Epidermal melanocyte (primary cell): ENCODE data around the gene ZDHHC6.
"Not testable (repeated sequence)": the region's sequence is repeated elsewhere in the genome, so short reads cannot be mapped to it uniquely, and the experiment has no call there.

Source experiments
- DNase-seq: peaks from one replicate; pipeline ENCODE4 v3.0.0; 2011; ENCODE audit warnings: low spot score; ENCODE audit not compliant: insufficient read length

The ZDHHC6 gene

GRCh38 chr10:112446055-112446854 lies 459 bp downstream of the ZDHHC6 start:
- DNase-seq = no peak

DNA sequence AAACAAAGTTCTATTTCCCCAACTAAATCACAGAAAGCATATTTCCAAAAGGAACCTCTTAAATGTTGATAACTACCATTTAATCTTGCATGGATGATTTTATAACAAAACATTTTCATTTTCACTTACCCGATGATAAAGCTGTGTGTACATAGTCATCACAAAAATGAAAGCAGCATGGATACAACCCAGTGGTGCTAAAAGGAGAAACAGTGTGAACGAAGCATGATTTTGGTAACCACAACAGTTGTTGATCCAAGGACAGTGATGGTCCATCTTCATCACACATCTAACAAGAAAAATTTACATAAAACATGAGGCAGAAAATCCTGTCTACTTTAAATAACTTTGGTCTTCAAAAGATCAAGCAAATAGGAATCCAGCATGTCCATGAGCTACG lies 4.7 kb downstream of the ZDHHC6 start:
- DNase-seq = no peak

- DNase-seq = no peak
These were observed 5.2 kb downstream of the ZDHHC6 start for GRCh38 chr10:112441520-112441919.

DNA sequence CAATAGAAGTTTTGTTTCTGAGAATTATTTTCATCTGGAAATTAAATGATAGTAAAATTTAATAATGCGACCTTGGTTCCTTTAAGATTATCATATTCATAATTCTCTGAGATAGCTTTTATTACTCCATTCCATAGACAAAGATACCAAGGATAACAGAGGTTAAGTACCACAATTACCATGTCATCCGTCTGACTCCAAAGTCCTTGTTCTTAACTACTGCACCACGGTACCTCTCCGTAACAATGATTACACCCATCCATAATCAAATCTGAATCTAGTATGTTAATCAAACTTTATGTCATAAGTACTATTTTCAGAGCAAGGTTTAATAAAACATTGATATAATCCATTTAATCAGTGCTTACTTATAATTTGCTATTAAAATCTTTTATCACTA lies 8.4 kb downstream of the ZDHHC6 start:
- no peak for DNase-seq

DNA sequence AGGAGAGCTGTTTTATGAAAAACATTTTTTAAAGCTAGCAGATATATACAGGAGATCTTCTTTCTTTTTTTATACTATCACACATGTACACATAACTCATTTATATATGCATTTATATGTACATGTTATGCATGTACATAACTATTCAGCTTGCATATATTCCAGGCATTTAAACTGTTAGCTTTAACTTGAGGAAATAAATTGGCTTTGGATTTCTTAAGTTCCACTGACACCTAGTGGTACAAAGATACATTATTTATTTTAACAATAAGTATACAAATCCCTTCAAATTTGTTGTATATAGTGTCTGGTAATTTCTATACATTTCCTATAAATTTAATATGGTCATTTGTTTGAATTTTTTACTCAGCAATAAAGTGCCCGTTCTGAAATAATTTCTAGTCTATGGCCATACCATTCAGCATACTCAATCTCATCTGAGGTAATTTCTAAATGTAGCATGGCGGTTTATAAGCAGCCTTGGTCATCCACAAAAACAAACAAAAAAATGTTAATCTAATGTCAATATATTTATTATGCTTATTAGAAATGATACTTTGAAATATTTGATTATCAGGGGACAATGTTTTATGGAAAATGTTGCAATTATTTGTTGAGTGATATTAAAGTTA lies 11.6 kb downstream of the ZDHHC6 start:
- DNase-seq = no peak

- no peak for DNase-seq
These were observed 13.6 kb downstream of the ZDHHC6 start for GRCh38 chr10:112433136-112433535.

DNA sequence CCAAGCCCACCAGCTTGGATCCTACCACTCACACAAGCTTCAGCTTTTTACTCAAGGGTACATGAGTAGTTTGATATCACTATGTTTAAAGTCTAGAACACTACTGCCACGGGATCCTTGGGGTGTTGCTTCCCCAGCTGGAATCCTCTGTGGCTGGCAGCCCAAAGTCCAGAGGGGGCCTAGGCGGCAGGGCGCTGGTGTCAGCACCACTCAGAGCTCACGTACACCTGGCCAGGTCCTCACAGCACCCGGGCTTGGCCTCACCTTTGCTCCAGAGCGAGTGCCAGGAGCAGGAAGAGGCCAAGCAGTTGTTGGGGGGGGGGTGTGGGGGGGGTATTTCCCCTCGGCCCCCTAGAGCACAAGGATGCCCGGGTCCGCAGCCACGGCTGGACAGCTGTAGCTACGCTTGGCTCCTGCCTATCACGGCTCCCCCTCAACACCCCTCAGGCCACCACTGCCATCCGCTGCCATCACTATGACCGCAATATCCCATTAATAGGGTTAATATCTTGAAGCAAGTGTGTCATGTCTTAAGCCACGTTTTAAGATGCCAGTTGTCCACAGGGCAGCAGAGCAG lies 17.0 kb downstream of the ZDHHC6 start:
- no peak for DNase-seq

DNA sequence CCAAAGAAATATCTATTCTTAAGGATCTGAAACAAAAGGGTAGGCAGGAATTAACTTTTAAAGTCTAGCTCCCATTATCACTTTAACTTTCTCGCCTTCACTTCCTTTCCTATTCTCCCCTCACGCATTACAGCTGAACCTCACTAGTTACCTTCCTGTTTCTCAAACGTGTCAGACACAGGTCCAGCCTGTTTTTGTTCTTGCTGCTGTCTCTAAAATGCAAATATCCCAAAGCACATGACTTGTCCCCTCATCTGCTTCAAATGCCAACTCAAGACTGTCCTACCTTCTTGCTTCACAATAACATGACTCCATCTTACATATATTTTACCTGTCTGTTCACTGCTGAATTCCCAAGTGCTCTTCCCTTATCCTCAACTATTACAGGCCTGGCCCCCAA lies 17.6 kb downstream of the ZDHHC6 start:
- DNase-seq = no peak

DNA sequence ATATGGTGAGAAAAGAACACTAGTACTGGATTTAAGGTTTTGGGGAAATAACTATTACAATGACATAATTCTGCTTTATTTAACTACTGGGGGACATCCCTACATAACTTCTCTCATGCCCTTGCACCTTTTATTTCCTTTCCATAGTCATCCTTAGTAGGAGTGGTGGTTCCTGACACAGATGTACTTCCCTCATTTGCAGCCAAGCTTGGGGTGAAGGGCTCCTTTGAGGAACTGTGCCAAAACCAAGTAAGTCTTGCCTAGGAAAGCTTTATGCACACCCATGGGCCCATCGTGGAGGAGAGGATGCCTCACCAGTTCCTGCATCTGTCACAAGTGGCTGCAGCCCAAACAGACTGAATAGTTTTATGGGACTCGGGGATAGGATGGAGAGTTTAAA lies 20.6 kb downstream of the ZDHHC6 start:
- DNase-seq = no peak

- no peak for DNase-seq
These were observed 22.1 kb downstream of the ZDHHC6 start for GRCh38 chr10:112424651-112425050.

GRCh38 chr10:112421731-112422130 lies 25.0 kb downstream of the ZDHHC6 start:
- DNase-seq = no peak

DNA sequence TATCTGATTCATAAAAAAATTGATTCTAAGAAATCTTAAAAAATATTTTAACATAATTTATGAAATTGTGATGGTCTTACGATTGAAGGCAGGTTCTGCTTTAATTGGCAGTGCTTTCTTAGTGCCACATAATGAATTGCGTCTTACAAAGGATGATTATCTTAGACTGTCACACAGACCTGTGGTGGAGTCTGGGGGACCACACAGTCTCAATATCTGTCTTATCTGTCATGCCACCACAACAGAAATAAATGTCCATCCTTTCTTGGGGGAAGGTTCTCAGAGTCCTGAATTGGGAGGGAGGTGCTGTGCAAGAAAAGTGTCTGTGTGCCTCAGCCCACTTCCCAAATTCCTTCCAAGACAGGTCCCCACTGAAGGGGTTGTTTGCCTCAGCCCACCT lies 34.0 kb downstream of the ZDHHC6 start:
- DNase-seq = no peak

DNA sequence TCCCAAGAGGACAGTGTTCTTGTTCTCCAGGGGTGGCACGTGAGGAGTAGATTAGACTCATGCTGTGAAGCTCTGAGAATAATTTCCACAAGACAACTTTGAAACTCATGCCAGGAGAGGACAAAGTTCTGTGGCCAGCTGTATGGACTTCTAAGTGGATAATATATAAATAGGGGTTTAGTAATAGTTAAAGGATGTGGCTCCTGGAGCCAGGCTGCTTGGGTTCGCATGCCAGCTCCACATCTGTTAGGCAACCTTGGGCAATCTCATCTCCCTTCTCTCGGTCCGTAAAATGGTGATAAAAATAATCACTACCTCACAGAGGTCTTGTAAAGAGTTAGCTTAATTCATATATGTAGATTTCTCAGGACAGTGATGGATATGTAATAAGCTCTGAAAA lies 37.0 kb downstream of the ZDHHC6 start:
- no peak for DNase-seq

GRCh38 chr10:112409299-112409698 lies 37.4 kb downstream of the ZDHHC6 start:
- no peak for DNase-seq

- DNase-seq = no peak
These were observed 39.0 kb downstream of the ZDHHC6 start for GRCh38 chr10:112407696-112408095.

DNA sequence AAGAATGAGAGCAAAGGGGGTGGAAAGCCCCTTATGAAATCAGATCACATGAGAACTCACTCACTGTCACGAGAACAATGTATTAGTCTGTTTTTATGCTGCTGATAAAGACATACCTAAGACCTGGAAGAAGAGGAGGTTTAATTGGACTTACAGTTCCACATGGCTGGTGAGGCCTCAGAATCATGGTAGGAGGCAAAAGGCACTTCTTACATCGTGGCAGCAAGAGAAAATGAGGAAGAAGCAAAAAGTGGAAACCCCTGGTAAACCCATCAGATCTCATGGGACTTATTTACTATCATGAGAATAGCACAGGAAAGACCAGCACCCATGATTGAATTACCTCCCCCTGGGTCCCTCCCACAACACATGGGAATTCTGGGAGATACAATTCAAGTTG lies 39.9 kb downstream of the ZDHHC6 start:
- not testable (repeated sequence) for DNase-seq

- no peak for DNase-seq
These were observed 42.1 kb downstream of the ZDHHC6 start for GRCh38 chr10:112404617-112405016.

DNA sequence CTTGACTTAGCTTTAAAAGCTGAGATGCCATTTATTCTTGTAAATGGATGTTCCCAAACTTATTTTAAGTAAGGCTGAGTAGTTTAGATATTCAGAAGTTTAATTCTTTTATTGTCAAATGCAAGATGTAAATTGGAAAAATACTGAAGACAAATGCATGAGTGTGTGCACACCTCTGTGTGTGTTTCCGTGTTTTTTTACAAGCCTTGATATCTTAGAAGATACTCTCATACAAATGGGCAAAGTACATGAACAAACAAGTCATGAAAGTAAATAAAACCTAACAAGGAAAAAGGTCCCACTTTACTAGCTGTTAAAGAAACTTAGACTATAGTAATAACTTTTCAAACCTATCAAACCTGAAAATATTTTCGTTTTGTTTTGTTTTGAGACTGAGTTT lies 43.8 kb downstream of the ZDHHC6 start:
- DNase-seq = no peak

- no peak for DNase-seq
These were observed 49.1 kb downstream of the ZDHHC6 start for GRCh38 chr10:112397592-112397991.

- DNase-seq = no peak
These were observed 50.7 kb downstream of the ZDHHC6 start for GRCh38 chr10:112395809-112396530.

- DNase-seq = no peak
These were observed 52.2 kb downstream of the ZDHHC6 start for GRCh38 chr10:112394475-112394875.

DNA sequence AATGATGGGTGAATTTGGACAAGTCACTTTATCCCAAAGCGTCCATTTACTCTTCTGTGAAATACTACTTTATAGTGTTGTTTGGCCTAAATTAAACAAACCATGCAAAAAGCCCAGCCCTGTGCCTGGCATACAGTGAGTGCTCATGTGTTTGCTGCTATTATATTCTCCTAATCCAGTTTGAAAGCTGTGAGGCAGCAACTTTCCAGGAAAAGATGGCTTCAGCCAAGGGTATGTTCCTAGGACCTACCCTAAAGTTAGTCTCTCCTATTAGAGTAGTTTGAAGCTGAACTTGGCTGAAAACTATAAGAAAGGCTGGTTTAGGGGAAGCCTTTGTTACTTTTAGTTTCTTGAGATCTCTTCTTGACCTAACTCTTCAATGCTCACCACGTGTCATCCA lies 52.9 kb downstream of the ZDHHC6 start:
- no peak for DNase-seq
